ENCODE results near the gene TRMT61B.

DNA sequence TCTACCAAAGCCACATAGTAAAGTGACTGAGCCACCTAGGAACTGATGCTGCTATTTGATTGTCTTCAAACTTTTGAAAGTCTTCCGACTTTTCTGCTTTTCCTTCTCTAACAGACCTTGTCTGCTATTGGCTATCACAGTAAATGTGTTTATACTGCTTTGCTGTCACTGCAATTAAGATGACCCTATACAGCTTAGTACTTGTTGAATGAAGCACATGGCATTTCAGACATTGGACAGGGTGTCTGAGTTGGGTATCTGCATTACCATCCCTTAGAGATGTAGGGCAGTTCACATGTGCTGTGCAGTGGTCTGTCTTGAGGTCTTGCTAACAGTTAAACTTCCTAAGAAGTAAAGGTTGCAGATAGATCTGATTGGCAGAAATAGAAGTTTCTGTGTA lies 27.9 kb upstream of the TRMT61B start:
- TF ChIP-seq POLR2AphosphoS5 (IDR thresholded peaks at IDR 0.05; ENCODE audit: low read depth, low read length) (no peak), TAF1 (IDR thresholded peaks at IDR 0.05; ENCODE audit: borderline replicate concordance, insufficient read depth, low read length) (no peak), SIN3A (IDR thresholded peaks at IDR 0.05; ENCODE audit: borderline replicate concordance, insufficient read depth, low read length) (no peak)

All from PFSK-1 (cell line).